Hepatocyte (in vitro differentiated cells): ENCODE measurements around the gene RLF. TPM values are rescaled to one million over a fixed set of nuclear protein-coding genes. Genes with fewer than 3 reads are reported as not detected.

Experiments used
- polyA plus RNA-seq: library from polyadenylated mRNA; unstranded; fragments of >200 nt; fragmentation: Nextera tagmentation; extraction: Ambion mirVana; gene quantifications from 2 replicates; pipeline ENCODE4 v1.2.1, GENCODE V29; 2016
- small RNA-seq: library from RNA; depleted of rRNA; stranded (forward); fragments of <200 nt; gene quantifications from one replicate; pipeline ENCODE3, GENCODE V24; 2014
- total RNA-seq: library from RNA; depleted of rRNA; stranded (reverse); fragments of >200 nt; gene quantifications from 2 replicates; pipeline ENCODE4 v1.2.3, GENCODE V29; 2014

RLF gene
- total and polyA plus RNA-seq, 2 experiments from 2014 or later: 3.9 to 18.8 TPM

Small RNAs within 50 kb of the gene (small RNA-seq; reads per million reads assigned to genes)
- gene RNU6-1237P: not detected

Other genes with a start within 250 kb of the RLF start
- gene MFSD2A, start 206.2 kb upstream of the RLF start, total RNA-seq: 2.7 and 4.8 TPM in 2 replicates
- gene MFSD2A, start 206.2 kb upstream of the RLF start, polyA plus RNA-seq: 5.6 and 9.8 TPM in 2 replicates
- gene CAP1, start 120.7 kb upstream of the RLF start, total RNA-seq: 186 and 191 TPM in 2 replicates
- gene CAP1, start 120.7 kb upstream of the RLF start, polyA plus RNA-seq: 189 and 191 TPM in 2 replicates
- 64.2 and 86.5 TPM in 2 replicates for gene PPT1, start 64.1 kb upstream of the RLF start, total RNA-seq
- gene PPT1, start 64.1 kb upstream of the RLF start, polyA plus RNA-seq: 78.0 and 80.2 TPM in 2 replicates
- not detected in 2 replicates for gene TMCO2, start 86.5 kb downstream of the RLF start, total RNA-seq
- gene TMCO2, start 86.5 kb downstream of the RLF start, polyA plus RNA-seq: 0.69 TPM in 1 of 2 replicates, not detected in the other
- gene ZMPSTE24, start 96.8 kb downstream of the RLF start, total RNA-seq: 56.1 and 58.9 TPM in 2 replicates
- 32.6 and 35.6 TPM in 2 replicates for gene ZMPSTE24, start 96.8 kb downstream of the RLF start, polyA plus RNA-seq
- gene COL9A2, start 155.9 kb downstream of the RLF start, total RNA-seq: 13.3 and 20.6 TPM in 2 replicates
- gene COL9A2, start 155.9 kb downstream of the RLF start, polyA plus RNA-seq: 24.9 and 33.5 TPM in 2 replicates
- 23.1 and 23.9 TPM in 2 replicates for gene SMAP2, start 212.3 kb downstream of the RLF start, total RNA-seq
- 22.9 and 25.0 TPM in 2 replicates for gene SMAP2, start 212.3 kb downstream of the RLF start, polyA plus RNA-seq